Smooth muscle cell (in vitro differentiated cells): ENCODE measurements around the gene PADI2. TPM values are rescaled to one million over a fixed set of nuclear protein-coding genes. Genes with fewer than 3 reads are reported as not detected.

Experiments used
- DNase-seq: peaks from one replicate; lab custom pipeline; 2025; ENCODE audit not compliant: unreplicated experiment; lab: John Stamatoyannopoulos, UW
- H2AFZ ChIP-seq: fragments of 200-600 bp; sonication (generic); 2 replicates; pipeline ENCODE4 v1.6.0; 2016; ENCODE audit warnings: antibody characterized with exemption, low read depth, mild to moderate bottlenecking
- H3F3A ChIP-seq: fragments of 200-600 bp; sonication (generic); 2 replicates; pipeline ENCODE4 v1.6.0; 2017; ENCODE audit warnings: antibody characterized with exemption, low read depth
- H3K27ac ChIP-seq: fragments of 200-600 bp; sonication (generic); 2 replicates; pipeline ENCODE4 v1.5.1; 2016; ENCODE audit warnings: low read depth, mild to moderate bottlenecking
- H3K27me3 ChIP-seq: fragments of 200-600 bp; sonication (generic); 2 replicates; pipeline ENCODE4 v1.6.1; 2016; ENCODE audit warnings: low read depth, mild to moderate bottlenecking
- H3K36me3 ChIP-seq: fragments of 200-600 bp; sonication (generic); 2 replicates; pipeline ENCODE4 v1.5.1; 2016; ENCODE audit warnings: low read depth
- H3K4me1 ChIP-seq: fragments of 200-600 bp; sonication (generic); 2 replicates; pipeline ENCODE4 v1.5.1; 2016; ENCODE audit warnings: low read depth
- H3K4me2 ChIP-seq: fragments of 200-600 bp; sonication (generic); 2 replicates; pipeline ENCODE4 v1.6.0; 2016; ENCODE audit warnings: mild to moderate bottlenecking
- H3K4me3 ChIP-seq: fragments of 200-600 bp; sonication (generic); 2 replicates; pipeline ENCODE4 v1.5.1; 2016; ENCODE audit warnings: mild to moderate bottlenecking
- H3K79me2 ChIP-seq: fragments of 200-600 bp; sonication (generic); 2 replicates; pipeline ENCODE4 v1.6.0; 2016; ENCODE audit warnings: low read depth, mild to moderate bottlenecking
- H3K9ac ChIP-seq: fragments of 200-600 bp; sonication (generic); 2 replicates; pipeline ENCODE4 v1.6.0; 2016; ENCODE audit warnings: low read depth
- H3K9me3 ChIP-seq: fragments of 200-600 bp; sonication (generic); replicated peaks from 2 replicates; pipeline ENCODE4 v1.5.1; 2016; ENCODE audit warnings: low read depth
- H4K20me1 ChIP-seq: fragments of 200-600 bp; sonication (generic); 2 replicates; pipeline ENCODE4 v1.6.0; 2016; ENCODE audit warnings: low read depth
- CTCF ChIP-seq: fragments of 200-600 bp; sonication (generic); IDR thresholded peaks from 2 replicates; pipeline ENCODE4 v1.5.1; 2017; ENCODE audit warnings: borderline replicate concordance, mild to moderate bottlenecking, antibody characterized with exemption; ENCODE audit not compliant: insufficient read depth, poor library complexity, severe bottlenecking
- WGBS: methylation state at CpG from one replicate; pipeline ENCODE4 v1.1.7; 2016; ENCODE audit warnings: low lambda C conversion rate; 5-methylcytosine and 5-hydroxymethylcytosine counted together
- polyA plus RNA-seq: library from polyadenylated mRNA; unstranded; fragments of >200 nt; fragmentation: Nextera tagmentation; extraction: Ambion mirVana; gene quantifications from 2 replicates; pipeline ENCODE4 v1.2.1, GENCODE V29; 2016
- total RNA-seq: library from RNA; depleted of rRNA; stranded (reverse); fragments of >200 nt; gene quantifications from 2 replicates; pipeline ENCODE4 v1.2.3, GENCODE V29; 2014

The PADI2 gene
- total and polyA plus RNA-seq, 2 experiments from 2014 or later, result not detected

DNA sequence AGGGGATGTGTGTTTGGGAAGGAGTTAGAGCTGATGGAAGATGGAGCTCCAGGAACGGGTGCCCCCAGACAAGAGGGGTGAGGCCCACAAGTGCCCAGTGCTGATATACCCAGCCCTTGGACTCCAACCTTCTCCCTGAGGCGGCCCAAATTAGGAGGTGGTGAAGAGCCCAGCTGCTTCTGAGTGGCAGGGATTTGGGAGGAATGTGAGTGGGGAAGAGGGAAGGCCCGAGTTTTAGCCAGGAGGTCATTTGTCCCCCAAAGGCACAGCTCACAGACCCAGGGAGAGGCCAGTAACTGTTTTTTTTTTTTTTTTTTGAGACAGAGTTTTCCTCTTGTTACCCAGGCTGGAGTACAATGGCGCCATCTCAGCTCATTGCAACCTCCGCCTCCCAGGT is 1.2 kb upstream of the PADI2 start:
- WGBS, result 91% methylated on average over 4 of the region's 5 CpGs
- no peak overlapping the region for H3K27ac ChIP-seq

DNA sequence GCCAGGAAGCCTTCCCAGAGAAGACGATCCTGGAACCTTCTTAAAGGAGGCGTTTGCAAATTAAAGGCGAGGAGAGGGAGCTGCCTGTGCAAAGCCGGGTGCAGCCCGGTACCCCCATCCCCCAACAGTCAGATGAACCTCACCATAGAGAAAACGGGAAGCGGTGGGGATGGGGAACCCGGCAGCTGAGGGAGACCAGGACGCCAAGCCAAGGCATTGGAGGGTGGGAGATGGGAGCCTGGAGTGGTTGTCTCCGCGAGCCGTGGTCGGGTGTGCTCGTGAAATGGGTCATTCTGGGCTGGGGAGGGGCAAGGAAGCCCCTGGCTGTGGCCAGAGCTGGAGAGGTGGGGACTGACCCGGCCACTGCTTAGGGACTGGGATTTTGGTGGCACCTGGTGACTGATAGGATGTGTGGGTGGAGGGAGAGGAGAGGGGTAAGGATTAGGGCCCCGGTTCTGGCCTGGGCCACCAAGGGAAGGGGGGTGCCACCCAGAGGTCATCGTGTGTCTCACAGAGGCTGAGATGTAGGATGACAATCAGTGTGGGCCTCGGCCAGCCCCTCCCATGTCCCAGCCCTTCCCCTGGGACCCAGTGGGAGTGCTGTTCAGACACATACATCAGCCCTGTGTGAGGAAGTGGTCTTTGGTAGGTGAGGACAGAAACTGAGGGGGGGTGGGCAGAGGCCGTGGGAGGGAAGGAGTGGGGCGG is 676 bp upstream of the PADI2 start:
- Histone ChIP-seq H3K4me2 (peak overlapping the region; percentile 83), H2AFZ (no peak overlapping the region), H3K27ac (no peak overlapping the region), H3K4me3 (peak overlapping the region; percentile 44), H3F3A (no peaks in the 10 kb centered on the region), H4K20me1 (no peaks in the 10 kb centered on the region), H3K27me3 (peaks cover 37% of the 10 kb centered on the region), H3K9me3 (no peaks in the 10 kb centered on the region), H3K79me2 (no peaks in the 10 kb centered on the region), H3K36me3 (no peaks in the 10 kb centered on the region), H3K4me1 (peaks cover 12% of the 10 kb centered on the region), H3K9ac (no peak overlapping the region)
- no peak for DNase-seq
- TF ChIP-seq CTCF, result no peak
- 42% methylated on average over 19 of the region's 20 CpGs for WGBS

More for the DNA sequence above, 1.2 kb upstream of the PADI2 start:
- DNase-seq, result no peak
- H3K4me3 ChIP-seq, result no peak overlapping the region
- peaks cover 12% of the 10 kb centered on the region for H3K4me1 ChIP-seq
- H3K36me3 ChIP-seq, result no peaks in the 10 kb centered on the region
- no peaks in the 10 kb centered on the region for H3K9me3 ChIP-seq
- no peaks in the 10 kb centered on the region for H4K20me1 ChIP-seq
- TF ChIP-seq CTCF, result no peak
- no peaks in the 10 kb centered on the region for H3K79me2 ChIP-seq
- H3K4me2 ChIP-seq, result no peak overlapping the region
- H3K9ac ChIP-seq, result no peak overlapping the region
- H3K27me3 ChIP-seq, result peaks cover 37% of the 10 kb centered on the region
- H2AFZ ChIP-seq, result no peak overlapping the region
- H3F3A ChIP-seq, result no peaks in the 10 kb centered on the region

GRCh38 chr1:17118706-17119075 is 560 bp downstream of the PADI2 start:
- Histone ChIP-seq H3K4me3 (peak overlapping the region; percentile 44), H3K9me3 (no peaks in the 10 kb centered on the region), H3F3A (no peaks in the 10 kb centered on the region), H3K4me2 (peak overlapping the region; percentile 83), H4K20me1 (no peaks in the 10 kb centered on the region), H2AFZ (no peak overlapping the region), H3K9ac (no peak overlapping the region), H3K27ac (no peak overlapping the region), H3K4me1 (peaks cover 12% of the 10 kb centered on the region), H3K79me2 (no peaks in the 10 kb centered on the region), H3K27me3 (peaks cover 37% of the 10 kb centered on the region), H3K36me3 (no peaks in the 10 kb centered on the region)
- TF ChIP-seq CTCF, result no peak
- DNase-seq, result no peak
- WGBS, result 9% methylated on average over 11 of the region's 14 CpGs

- Histone ChIP-seq H3K36me3 (no peaks in the 10 kb centered on the region), H4K20me1 (no peaks in the 10 kb centered on the region), H3K9ac (no peak overlapping the region), H3K4me3 (no peak overlapping the region), H3K79me2 (no peaks in the 10 kb centered on the region), H3K27ac (no peak overlapping the region), H3K4me2 (peak overlapping the region; percentile 83), H3K9me3 (no peaks in the 10 kb centered on the region), H3K4me1 (peaks cover 12% of the 10 kb centered on the region), H3F3A (no peaks in the 10 kb centered on the region), H3K27me3 (peaks cover 37% of the 10 kb centered on the region), H2AFZ (no peak overlapping the region)
- WGBS, result 35% methylated on average over 7 of the region's 7 CpGs
- TF ChIP-seq CTCF, result no peak
- DNase-seq, result no peak
These were observed 983 bp downstream of the PADI2 start for GRCh38 chr1:17118268-17118667.
